ENCODE measurements around the gene MAGI1.

GRCh38 chr3:66035763-66036477 lies 2.8 kb downstream of the MAGI1 start:
- no peak for TF ChIP-seq CTCF (IDR thresholded peaks at IDR 0.05)
- TF ChIP-seq POLR2AphosphoS5 (IDR thresholded peaks at IDR 0.05), result peak in 1 of 3 donors; percentile 18
- TF ChIP-seq POLR2A (IDR thresholded peaks at IDR 0.05), result no peak

Data from breast epithelium (tissue), 3 donors.